Measurements from ENCODE around the gene MAGI2. TPM values are rescaled to one million over a fixed set of nuclear protein-coding genes. Genes with fewer than 3 reads are reported as not detected.

MAGI2 gene
- total RNA-seq, 2 experiments from 2014 or later: 0.03 to 0.17 TPM

DNA sequence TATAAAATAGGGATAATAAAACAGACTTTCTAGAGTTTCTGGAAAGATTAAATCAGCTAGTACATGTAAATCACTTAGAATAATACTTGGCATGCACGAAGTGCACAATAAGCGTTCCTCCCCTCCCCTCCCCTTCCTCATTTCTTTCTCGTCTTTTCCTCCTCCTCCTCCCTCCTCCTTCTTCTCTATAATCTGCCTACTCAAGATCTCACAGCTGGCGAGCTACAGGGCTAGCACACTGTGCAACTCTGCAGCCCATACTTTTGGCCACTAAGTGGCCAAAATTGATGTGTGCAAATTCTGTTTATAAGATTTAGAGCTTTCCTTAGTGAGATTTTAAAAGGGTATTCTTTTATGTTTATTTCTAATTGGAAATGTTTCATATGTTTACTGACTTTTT lies 1089.6 kb downstream of the MAGI2 start:
- Histone ChIP-seq H3K79me2 (ENCODE audit: insufficient read depth, low read depth, low read length) (no peaks in the 10 kb centered on the region), H3K9me2 (ENCODE audit: insufficient read depth, low read length) (no peaks in the 10 kb centered on the region), H2AFZ (ENCODE audit: low read length) (no peak overlapping the region), H3K4me3 (ENCODE audit: low read depth, low read length, poor library complexity, severe bottlenecking) (no peak overlapping the region), H3K27ac (ENCODE audit: low read depth, low read length, poor library complexity, severe bottlenecking) (no peak overlapping the region), H3K9me3 (ENCODE audit: low read length) (no peaks in the 10 kb centered on the region), H4K20me1 (ENCODE audit: insufficient read depth, low read length) (no peaks in the 10 kb centered on the region), H3K36me3 (ENCODE audit: insufficient read depth, low read length) (no peaks in the 10 kb centered on the region), H3K4me2 (ENCODE audit: low read length) (no peak overlapping the region), H3K4me1 (ENCODE audit: insufficient read depth, low read length, poor library complexity, severe bottlenecking) (no peaks in the 10 kb centered on the region)
- TF ChIP-seq CTCF (conservative IDR thresholded peaks at IDR 0.05; ENCODE audit: low read length) (no peak), EZH2phosphoT487 (IDR thresholded peaks at IDR 0.05; ENCODE audit: borderline replicate concordance, low read depth, low read length) (no peak)
- BruUV-seq (replicated peaks): no TSS peak
- ChIA-PET POLR2A (interaction anchor here (0.9 to 1.0 kb wide), 2 partner anchors 14 to 18 kb away, joined by 4 read pairs; no protein-coding TSS in a partner anchor), CTCF (ENCODE audit: unreplicated experiment) (no interaction called here)
- DNase-seq (ENCODE audit: low spot score): no peak
- intact Hi-C loops (cut with micrococcal nuclease; ENCODE audit: unreplicated experiment): no loop called here

- H3K9me3 ChIP-seq (ENCODE audit: low read length): no peaks in the 10 kb centered on the region
- H3K36me3 ChIP-seq (ENCODE audit: insufficient read depth, low read length): no peaks in the 10 kb centered on the region
- intact Hi-C loops (cut with micrococcal nuclease; ENCODE audit: unreplicated experiment): no loop called here
- no TSS peak for BruUV-seq (replicated peaks)
- no peak for TF ChIP-seq EZH2phosphoT487 (IDR thresholded peaks at IDR 0.05; ENCODE audit: borderline replicate concordance, low read depth, low read length)
- TF ChIP-seq CTCF (conservative IDR thresholded peaks at IDR 0.05; ENCODE audit: low read length): no peak
- H4K20me1 ChIP-seq (ENCODE audit: insufficient read depth, low read length): no peaks in the 10 kb centered on the region
- H3K4me3 ChIP-seq (ENCODE audit: low read depth, low read length, poor library complexity, severe bottlenecking): no peak overlapping the region
- H3K4me1 ChIP-seq (ENCODE audit: insufficient read depth, low read length, poor library complexity, severe bottlenecking): no peaks in the 10 kb centered on the region
- ChIA-PET CTCF (ENCODE audit: unreplicated experiment) (no interaction called here), POLR2A (interaction anchor here (0.6 kb wide), 1 partner anchor 70 kb away, joined by 9 read pairs; no protein-coding TSS in a partner anchor)
- no peaks in the 10 kb centered on the region for H3K79me2 ChIP-seq (ENCODE audit: insufficient read depth, low read depth, low read length)
- H3K4me2 ChIP-seq (ENCODE audit: low read length): no peak overlapping the region
- H2AFZ ChIP-seq (ENCODE audit: low read length): no peak overlapping the region
- no peak overlapping the region for H3K27ac ChIP-seq (ENCODE audit: low read depth, low read length, poor library complexity, severe bottlenecking)
- no peak for DNase-seq (ENCODE audit: low spot score)
- 0 out of 2 replicates have a peak, but pooled peaks cover 3% of the 10 kb centered on the region for H3K9me2 ChIP-seq (ENCODE audit: insufficient read depth, low read length)
These were observed 1093.6 kb downstream of the MAGI2 start for GRCh38 chr7:78359836-78360235.

- ChIA-PET CTCF (ENCODE audit: unreplicated experiment) (no interaction called here), POLR2A (no interaction called here)
- Histone ChIP-seq H3K4me2 (ENCODE audit: low read length) (no peak overlapping the region), H3K4me1 (ENCODE audit: insufficient read depth, low read length, poor library complexity, severe bottlenecking) (no peaks in the 10 kb centered on the region), H3K9me3 (ENCODE audit: low read length) (no peaks in the 10 kb centered on the region), H3K79me2 (ENCODE audit: insufficient read depth, low read depth, low read length) (no peaks in the 10 kb centered on the region), H4K20me1 (ENCODE audit: insufficient read depth, low read length) (no peaks in the 10 kb centered on the region), H3K27ac (ENCODE audit: low read depth, low read length, poor library complexity, severe bottlenecking) (no peak overlapping the region), H3K9me2 (ENCODE audit: insufficient read depth, low read length) (0 out of 2 replicates have a peak, but pooled peaks cover 3% of the 10 kb centered on the region), H2AFZ (ENCODE audit: low read length) (no peak overlapping the region), H3K4me3 (ENCODE audit: low read depth, low read length, poor library complexity, severe bottlenecking) (no peak overlapping the region), H3K36me3 (ENCODE audit: insufficient read depth, low read length) (no peaks in the 10 kb centered on the region)
- intact Hi-C loops (cut with micrococcal nuclease; ENCODE audit: unreplicated experiment): no loop called here
- no peak for DNase-seq (ENCODE audit: low spot score)
- BruUV-seq (replicated peaks): no TSS peak
- TF ChIP-seq EZH2phosphoT487 (IDR thresholded peaks at IDR 0.05; ENCODE audit: borderline replicate concordance, low read depth, low read length) (no peak), CTCF (conservative IDR thresholded peaks at IDR 0.05; ENCODE audit: low read length) (no peak)
These were observed 1095.8 kb downstream of the MAGI2 start for GRCh38 chr7:78357709-78358108.
